Endometrial microvascular endothelial cells (primary cell): Measurements from ENCODE around the gene MCAT. TPM values are rescaled to one million over a fixed set of nuclear protein-coding genes. Genes with fewer than 3 reads are reported as not detected.

ENCODE experiments used
- in situ Hi-C: cut with HindIII; loops from 2 replicates; pipeline ENCODE4 v1.10.0; 2017; ENCODE audit warnings: low sequenced_read_pairs, low pct_unique_long_range_greater_than_20kb; ENCODE audit errors: inconsistent ontology term
- total RNA-seq: library from RNA; depleted of rRNA; stranded (reverse); fragments of >200 nt; gene quantifications from one replicate; pipeline ENCODE4 v1.2.3, GENCODE V29; 2015; ENCODE audit errors: inconsistent ontology term

The MCAT gene
- total RNA-seq, 1 donor from 2014 or later: 35.1 TPM

DNA sequence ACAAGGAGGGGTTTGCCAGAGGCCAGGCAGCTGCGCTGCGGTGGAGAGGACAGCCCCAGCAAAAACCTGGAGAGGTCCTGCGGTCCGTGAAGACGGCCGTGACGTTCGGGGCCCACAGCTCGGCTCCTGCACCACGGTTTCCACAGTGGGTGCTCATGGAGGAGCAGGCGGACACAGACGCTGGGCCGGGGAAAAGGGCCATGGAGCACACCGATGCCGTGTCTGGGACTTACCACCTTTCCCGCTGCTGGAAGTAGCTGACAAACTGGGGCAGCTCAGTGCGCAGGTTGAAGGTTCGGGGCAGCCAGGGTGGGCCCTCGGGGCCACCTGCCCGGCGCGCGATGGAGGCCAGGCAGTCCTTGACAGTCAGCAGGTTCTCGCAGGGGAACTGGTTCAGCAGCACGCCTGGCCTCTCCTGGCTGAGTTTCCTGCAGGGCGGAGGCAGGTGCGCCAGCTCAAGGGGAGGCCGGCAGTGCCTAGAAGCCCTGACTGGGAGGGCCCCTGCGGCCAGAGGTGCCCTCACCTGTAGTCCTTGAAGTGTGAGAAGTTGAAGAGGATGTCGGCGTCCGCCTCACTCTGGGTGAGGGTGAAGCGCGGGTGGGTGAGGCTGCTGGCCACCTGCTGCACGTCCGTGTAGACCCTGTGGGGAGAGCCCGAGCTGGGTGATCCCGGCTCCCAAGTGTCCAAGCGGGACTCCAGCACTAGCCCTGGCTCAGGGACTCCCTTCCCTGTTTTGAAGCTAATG lies 30.9 kb upstream of the MCAT start:
- in situ Hi-C loops: no loop called here

DNA sequence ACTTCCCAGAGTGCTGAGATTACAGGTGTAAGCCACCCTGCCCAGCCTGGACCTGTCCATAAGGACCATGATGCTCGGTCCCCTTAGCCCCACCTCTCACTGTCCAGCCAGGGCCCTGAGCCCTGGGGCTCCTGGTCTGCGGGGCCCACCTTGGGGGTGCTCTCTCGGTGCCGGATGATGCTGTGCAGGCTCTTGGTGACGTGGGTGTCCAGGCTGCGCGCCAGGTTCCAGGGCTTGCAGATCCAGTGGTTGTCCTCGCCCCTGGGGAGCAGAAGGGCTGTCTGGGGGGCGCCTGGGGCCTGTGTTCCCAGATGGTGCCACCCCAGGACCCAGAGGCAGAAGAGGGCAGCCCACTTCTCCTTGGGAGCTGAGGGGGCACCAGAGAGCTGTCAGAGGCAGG lies 30.4 kb upstream of the MCAT start:
- in situ Hi-C loops: no loop called here

DNA sequence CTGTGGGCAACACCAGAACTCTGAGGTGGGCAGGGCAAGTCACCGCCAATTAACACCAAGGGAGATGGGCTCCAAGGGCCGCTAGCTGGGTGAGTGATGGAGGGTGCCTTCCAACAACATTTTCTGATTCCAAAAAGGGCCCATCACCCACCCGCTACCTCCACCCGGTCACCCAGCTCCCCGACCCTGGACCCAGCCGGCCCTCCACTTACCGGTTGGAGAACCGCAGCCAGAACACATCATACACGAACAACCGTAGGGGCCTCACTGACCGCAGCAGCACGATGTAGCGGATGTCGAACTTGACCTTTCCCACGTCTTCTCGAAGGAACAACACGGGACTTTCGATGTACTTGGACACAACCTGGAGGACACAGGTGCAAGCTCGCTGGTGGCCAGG lies 29.0 kb upstream of the MCAT start:
- in situ Hi-C loops: no loop called here

DNA sequence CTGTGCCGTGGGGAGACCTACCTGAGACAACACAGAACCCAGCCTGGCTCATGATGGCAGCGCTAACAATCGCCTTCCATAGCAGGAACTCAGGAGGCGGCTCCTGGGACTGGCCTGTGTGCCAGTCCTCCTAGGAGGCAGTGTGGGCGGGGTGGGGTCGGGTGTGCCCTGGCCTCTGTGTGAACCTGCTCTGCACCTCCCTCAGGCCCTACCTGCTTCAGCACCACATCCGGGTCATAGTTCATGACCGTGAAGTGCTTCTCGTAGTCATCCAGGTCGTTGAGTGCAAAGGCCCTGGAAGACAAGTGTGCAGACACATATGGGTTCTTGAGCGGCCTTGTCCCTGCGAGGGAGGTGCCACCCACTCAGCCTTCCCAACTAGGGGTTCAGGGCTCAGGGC lies 28.4 kb upstream of the MCAT start:
- in situ Hi-C loops: no loop called here

DNA sequence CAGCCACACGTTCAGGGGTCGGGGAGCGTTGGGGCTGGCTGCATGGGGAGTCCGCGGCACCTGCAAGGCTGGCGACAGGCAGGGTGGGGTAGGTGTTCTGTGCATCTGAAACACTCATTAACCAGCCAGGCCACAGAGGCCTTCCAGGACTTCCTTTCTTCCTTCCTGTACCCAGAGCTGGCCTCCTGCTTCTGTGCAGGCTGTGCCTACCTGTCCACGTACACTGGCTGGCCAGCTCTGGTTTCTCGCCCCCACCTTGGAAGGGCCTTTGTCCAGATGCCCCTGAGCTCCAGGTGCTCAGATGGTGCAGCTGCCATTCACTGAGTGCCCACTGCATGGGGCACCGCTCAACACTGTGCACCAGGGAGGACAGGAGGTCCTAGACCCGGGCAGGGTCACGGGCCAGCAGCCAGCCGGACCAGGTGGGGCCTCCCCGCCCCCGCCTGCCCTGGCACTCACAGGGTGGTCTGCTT lies 27.9 kb upstream of the MCAT start:
- in situ Hi-C loops: no loop called here

DNA sequence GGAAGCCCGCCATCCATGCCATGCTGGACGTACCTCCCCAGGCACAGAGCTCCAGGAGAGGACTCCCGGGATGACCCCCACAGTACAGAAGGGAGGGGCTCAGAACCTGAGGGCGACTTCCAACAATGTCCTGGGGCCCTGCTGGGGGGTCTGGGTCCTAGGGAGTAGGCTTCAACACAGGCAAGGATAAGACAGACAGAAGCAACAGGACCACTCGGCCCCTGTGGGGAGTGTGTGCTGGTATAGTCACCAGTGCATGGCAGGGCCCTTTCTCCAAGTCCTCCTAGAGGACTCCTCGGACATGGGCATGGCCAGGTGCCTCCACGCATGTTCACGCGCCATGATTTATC lies 26.9 kb upstream of the MCAT start:
- in situ Hi-C loops: no loop called here

DNA sequence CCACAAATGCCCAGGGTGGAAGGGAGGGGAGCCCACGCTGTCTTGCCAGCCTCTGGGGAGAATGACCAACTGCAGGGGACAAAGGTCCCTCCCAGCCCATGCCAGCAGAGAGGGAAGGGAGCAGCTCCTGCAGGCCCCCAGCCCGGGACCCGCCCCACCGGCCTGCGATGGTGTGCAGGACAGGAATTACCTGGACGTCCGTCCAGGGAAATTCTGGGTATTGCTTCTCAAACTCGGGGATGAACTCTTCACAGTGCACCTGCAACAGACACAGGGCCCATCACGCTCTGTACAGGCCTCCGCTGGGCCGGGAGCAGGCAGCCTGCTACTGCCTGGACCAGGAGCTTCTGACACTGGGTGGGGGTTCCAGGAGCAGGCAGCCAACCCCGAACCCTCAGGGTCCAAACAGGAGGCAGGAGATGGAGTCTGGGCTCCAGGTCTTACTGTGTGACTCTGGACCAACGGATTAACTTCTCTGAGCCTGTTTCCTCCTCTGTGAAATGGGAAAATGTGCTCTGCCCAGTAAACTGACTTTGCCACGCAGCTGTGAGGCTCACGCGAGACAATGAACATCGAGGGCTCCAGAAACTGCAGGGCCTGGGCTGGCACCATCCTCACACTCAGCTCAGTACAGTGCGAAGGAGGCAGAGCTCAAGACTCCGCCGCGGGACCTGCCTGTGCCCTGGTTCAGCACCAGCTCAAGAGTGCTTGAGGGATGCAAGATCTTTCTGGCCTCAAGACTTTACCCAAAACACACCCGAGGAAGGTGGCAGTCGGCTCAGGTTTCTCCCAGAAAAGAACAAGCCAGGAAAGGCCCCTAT lies 26.3 kb upstream of the MCAT start:
- in situ Hi-C loops: no loop called here

DNA sequence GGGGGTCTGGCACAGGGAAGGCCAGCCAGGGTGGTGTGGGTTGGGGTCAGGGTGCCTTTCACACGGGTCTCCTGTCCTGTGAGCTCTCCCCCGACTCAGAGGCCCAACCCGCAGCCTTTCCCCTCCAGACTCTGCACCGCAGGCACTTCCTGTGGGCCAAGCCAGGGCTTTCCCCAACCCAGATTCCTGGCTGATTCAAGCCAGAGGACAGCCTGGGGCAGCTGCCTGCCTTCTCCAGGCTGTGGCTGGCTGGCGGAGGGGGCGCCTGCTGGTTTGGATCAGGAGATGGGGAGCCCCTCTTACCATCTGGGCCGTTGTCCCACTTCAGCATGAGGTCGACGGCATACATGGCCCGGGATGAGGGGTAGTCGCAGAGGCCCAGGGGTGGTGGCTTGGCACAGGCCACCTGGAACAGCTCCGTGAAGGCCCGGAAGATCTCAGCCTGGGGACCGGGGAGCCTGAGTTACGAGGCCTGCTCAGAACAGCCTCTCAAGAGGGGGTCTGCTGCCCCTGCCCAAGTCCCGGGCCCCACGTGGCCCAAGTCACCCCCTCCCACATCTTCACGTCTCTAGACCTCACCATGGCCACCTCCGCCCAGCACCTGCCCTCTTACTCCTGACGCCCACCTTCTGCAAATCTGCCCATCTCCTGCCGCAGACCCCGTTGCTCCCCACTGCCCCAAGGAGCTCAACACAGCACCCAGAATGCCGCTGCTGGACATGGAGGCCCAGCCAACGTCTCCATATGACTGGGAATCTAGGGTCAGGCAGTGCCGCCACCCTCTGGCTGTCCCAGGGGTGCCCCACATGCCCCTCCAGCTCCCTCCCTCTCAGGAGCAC lies 25.5 kb upstream of the MCAT start:
- in situ Hi-C loops: no loop called here

DNA sequence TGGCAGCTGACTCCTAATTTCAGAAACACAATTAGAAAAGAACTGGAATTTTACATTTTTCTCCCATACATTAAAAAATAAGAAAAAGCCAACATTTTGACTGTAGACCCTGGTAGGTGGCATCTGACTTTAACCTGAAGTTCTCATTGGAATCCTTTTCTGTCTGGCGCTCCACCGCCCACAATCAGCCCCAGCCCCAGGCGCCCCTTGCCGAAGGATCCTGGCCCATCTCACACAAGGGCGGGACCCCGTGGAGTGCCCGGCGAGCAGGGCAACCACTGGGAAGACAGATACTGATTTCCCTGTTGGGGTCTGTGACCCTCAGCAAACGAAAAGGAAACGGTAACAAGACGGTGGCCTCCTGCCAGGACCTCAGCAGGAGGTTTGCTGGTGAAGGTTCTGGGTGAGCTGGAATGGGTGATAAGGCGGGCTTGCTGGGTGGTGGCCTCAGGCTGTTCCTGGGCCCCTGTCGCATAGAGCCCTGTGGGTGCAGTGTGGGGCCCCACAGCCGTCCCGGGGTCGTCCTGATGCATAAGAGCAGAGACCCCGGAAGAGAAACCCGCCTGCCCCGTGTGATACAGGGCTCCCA lies 23.9 kb upstream of the MCAT start:
- in situ Hi-C loops: no loop called here

DNA sequence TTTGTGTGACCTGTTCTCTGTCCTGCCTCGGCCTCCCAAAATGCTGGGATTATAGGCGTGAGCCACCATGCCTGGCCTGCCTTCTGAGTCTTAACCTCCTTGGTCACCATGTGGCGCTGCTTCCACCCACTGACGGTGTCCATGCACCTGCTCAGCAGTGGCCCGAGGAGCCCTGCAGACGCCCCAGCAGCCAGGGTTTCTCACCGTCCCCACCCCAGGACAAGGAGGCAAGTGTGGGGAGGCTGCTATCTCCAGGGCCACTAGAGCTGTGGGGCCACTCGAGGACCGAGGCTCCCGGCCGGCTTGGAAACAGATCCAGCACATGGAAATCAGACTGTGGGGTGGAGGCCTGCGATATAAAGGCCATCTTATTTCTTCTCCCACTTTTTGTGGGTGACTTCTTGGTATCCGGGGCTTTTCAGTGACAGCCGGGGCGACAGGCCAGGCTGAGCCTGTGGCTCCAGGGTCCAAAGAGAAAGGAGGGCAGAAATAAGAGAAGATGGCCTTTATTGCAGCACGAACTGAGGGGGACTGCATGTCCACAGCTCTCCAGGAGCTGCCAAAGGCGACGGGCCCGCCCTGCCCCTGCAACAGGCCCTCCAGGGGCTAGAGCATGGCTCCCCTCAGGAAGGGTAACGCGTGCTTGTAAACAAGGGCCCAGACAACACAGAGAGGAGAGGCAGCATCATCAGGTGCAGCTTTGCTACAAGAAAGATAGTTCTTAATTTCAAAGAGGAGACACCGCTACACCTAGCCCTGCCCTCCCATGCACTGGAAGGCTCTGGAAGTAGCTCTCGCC lies 23.1 kb upstream of the MCAT start:
- in situ Hi-C loops: no loop called here

DNA sequence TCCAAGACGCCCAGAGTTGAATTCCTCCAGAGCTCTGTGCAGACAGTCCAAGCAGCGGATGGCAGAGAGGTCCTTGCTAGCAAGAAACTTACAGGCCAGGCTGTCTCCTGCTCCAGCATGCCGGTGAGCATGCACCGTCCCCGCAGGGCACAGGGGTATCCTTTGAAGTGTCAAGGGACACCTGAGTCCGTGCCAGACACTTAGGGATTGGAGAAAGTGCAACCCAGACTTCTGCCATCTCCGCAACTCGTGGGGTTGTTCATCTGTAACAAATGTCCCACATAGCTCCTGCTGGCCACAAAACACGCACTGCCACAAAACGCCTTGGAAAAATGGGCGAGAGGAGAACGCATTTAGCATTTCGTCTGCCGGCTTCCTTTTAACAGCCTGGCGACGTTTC lies 21.4 kb upstream of the MCAT start:
- in situ Hi-C loops: no loop called here

DNA sequence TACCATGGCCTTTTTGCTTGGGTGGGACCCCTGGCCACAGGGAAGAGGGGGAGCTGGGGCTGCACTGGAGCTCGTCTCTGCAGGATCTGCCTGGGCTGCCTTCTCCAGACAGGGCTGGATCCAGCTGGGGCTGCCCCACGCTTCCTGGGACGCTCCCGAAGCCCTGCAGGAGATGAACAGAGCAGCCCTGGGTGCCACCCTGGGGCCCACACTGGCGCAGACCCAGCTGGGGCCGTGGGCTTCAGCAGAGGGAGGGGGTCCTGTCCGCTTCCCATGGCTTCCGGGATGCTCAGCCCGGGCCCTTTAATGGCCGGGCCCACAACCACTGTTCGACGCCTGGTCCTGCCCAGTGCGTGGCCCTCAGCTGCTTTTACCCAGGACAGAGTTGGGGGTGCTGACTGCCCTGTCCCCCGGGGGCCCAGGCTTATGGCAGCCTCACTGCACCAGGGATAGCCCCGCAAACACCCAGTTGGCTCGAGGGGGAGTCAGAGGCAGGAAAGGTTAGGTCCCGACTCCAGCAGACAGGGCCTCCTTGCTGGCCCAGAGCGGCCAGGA lies 20.1 kb upstream of the MCAT start:
- in situ Hi-C loops: no loop called here

DNA sequence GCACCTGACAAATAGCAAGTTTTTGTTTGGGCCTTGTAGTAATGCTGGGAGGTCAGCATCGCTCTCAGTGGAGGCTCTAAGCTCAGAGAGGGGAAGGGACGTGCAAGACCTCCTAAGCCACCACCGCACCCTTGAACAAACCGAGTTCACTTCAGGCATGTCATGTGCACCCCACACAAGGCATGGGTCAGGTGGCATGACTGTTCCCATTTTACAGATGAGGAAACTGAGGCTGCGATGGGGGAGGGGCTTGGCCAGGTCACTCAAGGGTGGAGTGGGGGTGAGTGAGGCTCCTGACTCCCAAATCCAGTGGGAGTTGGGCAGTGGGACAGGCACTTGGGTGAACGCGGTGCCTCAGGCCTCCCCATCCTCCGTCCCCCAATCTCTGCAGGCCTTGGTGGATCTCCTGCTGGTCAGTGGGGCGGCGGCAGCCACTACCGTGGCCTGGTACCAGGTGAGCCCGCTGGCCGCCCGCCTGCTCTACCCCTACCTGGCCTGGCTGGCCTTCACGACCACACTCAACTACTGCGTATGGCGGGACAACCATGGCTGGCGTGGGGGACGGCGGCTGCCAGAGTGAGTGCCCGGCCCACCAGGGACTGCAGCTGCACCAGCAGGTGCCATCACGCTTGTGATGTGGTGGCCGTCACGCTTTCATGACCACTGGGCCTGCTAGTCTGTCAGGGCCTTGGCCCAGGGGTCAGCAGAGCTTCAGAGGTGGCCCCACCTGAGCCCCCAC lies 19.4 kb upstream of the MCAT start:
- in situ Hi-C loops: no loop called here

DNA sequence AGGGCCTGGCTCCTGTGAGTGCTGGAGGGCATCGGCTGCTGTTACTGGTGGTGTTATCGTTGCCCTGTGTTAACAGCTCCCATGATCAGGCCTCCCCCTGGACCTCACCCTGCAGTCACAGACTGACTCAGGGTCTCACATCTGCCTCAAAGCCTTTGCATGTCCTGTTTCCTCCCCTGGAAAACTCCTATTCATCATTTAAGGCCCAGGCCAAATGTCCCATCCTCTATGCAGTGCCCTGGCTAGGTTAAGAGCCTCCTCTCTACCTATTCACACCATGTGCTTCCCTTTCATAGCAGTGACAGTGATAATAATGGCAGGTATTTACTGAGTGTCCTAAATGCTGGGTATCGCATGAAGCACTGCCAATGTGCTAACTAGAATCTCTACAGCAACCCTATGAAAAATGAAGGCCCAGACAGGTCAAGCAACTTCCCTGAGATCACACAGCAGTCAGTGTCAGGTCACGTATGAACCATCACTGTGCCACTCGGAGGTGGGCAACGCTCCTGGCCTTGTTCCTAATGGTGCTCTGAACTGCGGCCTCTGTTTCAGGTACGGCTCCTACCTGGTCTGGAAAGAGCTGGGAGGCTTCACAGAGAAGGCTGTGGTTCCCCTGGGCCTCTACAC lies 17.4 kb upstream of the MCAT start:
- in situ Hi-C loops: no loop called here

DNA sequence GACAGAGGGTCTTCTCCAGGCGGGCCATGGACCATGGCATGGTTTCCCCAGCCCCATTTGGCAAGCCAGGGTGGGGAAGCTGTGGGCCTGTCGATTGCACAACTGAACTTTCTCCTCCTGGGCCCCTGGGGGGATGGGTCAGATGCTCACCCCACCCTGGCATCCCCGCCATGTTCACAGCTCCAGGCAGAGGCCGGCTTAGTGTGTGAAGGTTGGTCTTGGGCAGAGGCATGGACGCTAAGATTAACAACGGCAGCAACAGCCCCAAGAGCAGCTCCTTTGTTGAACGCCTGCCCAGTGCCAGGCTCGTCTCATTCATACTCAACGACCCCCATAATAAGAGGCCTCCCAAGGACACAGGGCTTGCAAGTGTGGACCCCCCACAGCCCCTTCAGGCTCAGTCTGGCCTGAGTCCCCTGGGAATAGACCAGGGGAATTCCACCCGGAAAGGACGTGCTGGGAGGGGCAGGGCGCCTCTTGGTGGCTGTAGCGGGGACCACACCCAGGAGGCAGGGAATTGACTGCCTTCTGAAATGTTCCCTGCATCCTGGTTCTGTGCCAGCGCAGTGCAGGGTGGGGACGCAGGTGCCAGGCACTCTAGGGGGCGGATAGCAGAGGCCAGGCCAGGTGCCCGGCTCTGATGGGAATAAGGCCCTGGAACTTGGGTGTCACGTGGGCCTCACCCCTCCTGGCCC lies 16.4 kb upstream of the MCAT start:
- in situ Hi-C loops: no loop called here

DNA sequence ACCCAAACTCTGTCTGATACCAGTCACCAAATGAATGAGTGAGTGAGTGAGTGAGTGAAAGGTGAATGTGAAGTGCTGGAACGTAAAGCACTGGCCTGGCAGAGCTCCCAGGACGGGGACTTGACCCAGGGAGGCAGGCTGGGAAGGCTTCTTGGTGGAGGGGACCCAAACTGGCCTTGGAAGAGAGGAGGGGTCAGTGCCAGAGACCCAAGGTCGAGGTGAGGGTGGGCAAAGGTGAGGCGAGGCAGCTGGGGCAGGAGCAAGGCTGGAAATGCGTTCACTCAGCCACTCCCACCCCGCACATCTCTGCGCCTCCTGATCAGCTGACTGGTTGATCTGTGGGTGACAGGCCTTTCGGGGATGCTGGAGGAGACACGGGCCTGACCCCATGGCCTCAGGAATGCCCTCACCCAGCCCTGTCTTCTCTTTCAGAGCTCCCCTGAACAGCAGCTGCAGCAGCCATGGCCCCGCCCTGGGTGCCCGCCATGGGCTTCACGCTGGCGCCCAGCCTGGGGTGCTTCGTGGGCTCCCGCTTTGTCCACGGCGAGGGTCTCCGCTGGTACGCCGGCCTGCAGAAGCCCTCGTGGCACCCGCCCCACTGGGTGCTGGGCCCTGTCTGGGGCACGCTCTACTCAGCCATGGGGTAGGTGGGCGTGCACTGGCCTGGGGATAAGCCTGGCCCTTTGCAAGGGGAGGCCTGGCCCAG lies 15.7 kb upstream of the MCAT start:
- in situ Hi-C loops: no loop called here
